PC-9 (cell line): Measurements from ENCODE around the gene STX8. TPM values are rescaled to one million over a fixed set of nuclear protein-coding genes. Genes with fewer than 3 reads are reported as not detected.

Experiments
- BruUV-seq: library from RNA; stranded (reverse); fragments of 400-500 nt; replicated peaks from 2 replicates; lab custom pipeline; 2021; lab: Mats Ljungman, UMichigan
- CTCF ChIA-PET: fragments of 300-600 bp; sonication (Branson Sonifier 250); formaldehyde crosslinking; loops from one replicate; lab custom pipeline; 2022; ENCODE audit warnings: antibody characterized with exemption; lab: Charles Lee
- POLR2A ChIA-PET: fragments of 300-600 bp; sonication (Branson Sonifier 250); formaldehyde crosslinking; loops from one replicate; lab custom pipeline; 2022; ENCODE audit warnings: antibody characterized with exemption; ENCODE audit not compliant: unreplicated experiment; lab: Charles Lee
- DNase-seq, 2 experiments: peaks; one replicate each; pipeline versions ENCODE4 v3.0.0 to v3.0.0-alpha.2; 2015 to 2022; ENCODE audit warnings: mixed read lengths in 1 of 2
- H2AFZ ChIP-seq: fragments of 200-600 bp; sonication (generic); 2 replicates; pipeline ENCODE4 v1.8.1; 2017; ENCODE audit warnings: antibody characterized with exemption
- H3F3A ChIP-seq: fragments of 200-600 bp; sonication (generic); 2 replicates; pipeline ENCODE4 v1.8.1; 2017; ENCODE audit warnings: antibody characterized with exemption, mild to moderate bottlenecking, low read depth; ENCODE audit not compliant: insufficient read depth
- H3K27ac ChIP-seq: fragments of 200-600 bp; sonication (generic); 2 replicates; pipeline ENCODE4 v1.6.1; 2016; ENCODE audit warnings: mixed run types
- H3K27me3 ChIP-seq: fragments of 200-600 bp; sonication (generic); 2 replicates; pipeline ENCODE4 v1.6.1; 2016; ENCODE audit warnings: low read depth, mixed run types; ENCODE audit not compliant: insufficient read depth
- H3K36me3 ChIP-seq: fragments of 200-600 bp; sonication (generic); 2 replicates; pipeline ENCODE4 v1.6.1; 2016; ENCODE audit warnings: low read depth, mixed run types
- H3K4me1 ChIP-seq: fragments of 200-600 bp; sonication (generic); replicated peaks from 2 replicates; pipeline ENCODE4 v1.6.1; 2016; ENCODE audit warnings: mixed run types; ENCODE audit not compliant: insufficient read depth
- H3K4me2 ChIP-seq: fragments of 200-600 bp; sonication (generic); 2 replicates; pipeline ENCODE4 v1.6.1; 2017; ENCODE audit warnings: mixed run types
- H3K4me3 ChIP-seq: fragments of 200-600 bp; sonication (generic); 2 replicates; pipeline ENCODE4 v1.6.1; 2016; ENCODE audit warnings: mixed run types
- H3K79me2 ChIP-seq: fragments of 200-600 bp; sonication (generic); 2 replicates; pipeline ENCODE4 v1.6.1; 2017; ENCODE audit warnings: low read depth, mixed run types
- H3K9me2 ChIP-seq: fragments of 200-600 bp; sonication (generic); 2 replicates; pipeline ENCODE4 v1.8.1; 2017; ENCODE audit warnings: mild to moderate bottlenecking; ENCODE audit not compliant: insufficient read depth
- H3K9me3 ChIP-seq: fragments of 200-600 bp; sonication (generic); 2 replicates; pipeline ENCODE4 v1.8.1; 2016; ENCODE audit warnings: low read depth; ENCODE audit not compliant: insufficient read depth
- H4K20me1 ChIP-seq: fragments of 200-600 bp; sonication (generic); 2 replicates; pipeline ENCODE4 v1.8.1; 2017; ENCODE audit not compliant: insufficient read depth
- CTCF ChIP-seq: fragments of 200-600 bp; sonication (generic); conservative IDR thresholded peaks from 2 replicates; pipeline ENCODE4 v1.6.1; 2017; ENCODE audit warnings: mixed run types, antibody characterized with exemption, mild to moderate bottlenecking, moderate library complexity
- EZH2 ChIP-seq: fragments of 200-600 bp; sonication (generic); IDR thresholded peaks from 2 replicates; pipeline ENCODE4 v1.8.0; 2017; ENCODE audit warnings: antibody characterized with exemption, low read depth
- intact Hi-C: fragments of 100-400 bp; cut with micrococcal nuclease; formaldehyde crosslinking; loops from one replicate; pipeline ENCODE4 v1.10.0; 2022; ENCODE audit not compliant: unreplicated experiment
- total RNA-seq: library from RNA; stranded (reverse); gene quantifications from 2 replicates; pipeline ENCODE4 v1.2.3, GENCODE V29; 2021

STX8 gene
- total RNA-seq, 1 experiment from 2014 or later: 60.6 TPM

GRCh38 chr17:9247401-9247938 lies 328.1 kb downstream of the STX8 start:
- CTCF ChIA-PET: no interaction called here
- Histone ChIP-seq H4K20me1 (no peaks in the 10 kb centered on the region), H3K9me2 (no peaks in the 10 kb centered on the region), H3K4me2 (no peak overlapping the region), H3K4me1 (no peaks in the 10 kb centered on the region), H3K9me3 (no peaks in the 10 kb centered on the region), H3F3A (no peaks in the 10 kb centered on the region), H3K27me3 (no peaks in the 10 kb centered on the region), H3K27ac (no peak overlapping the region), H3K4me3 (no peak overlapping the region), H3K79me2 (no peaks in the 10 kb centered on the region), H2AFZ (no peak overlapping the region), H3K36me3 (no peaks in the 10 kb centered on the region)
- POLR2A ChIA-PET: no interaction called here
- intact Hi-C loops: no loop called here
- no TSS peak for BruUV-seq
- DNase-seq: no peak
- TF ChIP-seq EZH2 (no peak), CTCF (no peak)

GRCh38 chr17:9244066-9245052 lies 331.3 kb downstream of the STX8 start:
- H4K20me1 ChIP-seq: no peaks in the 10 kb centered on the region
- no peaks in the 10 kb centered on the region for H3K4me1 ChIP-seq
- intact Hi-C loops: no loop called here
- no peaks in the 10 kb centered on the region for H3K36me3 ChIP-seq
- ChIA-PET POLR2A (no interaction called here), CTCF (interaction anchor here (0.7 kb wide), 1 partner anchor 281 kb away, joined by 4 read pairs; no protein-coding TSS in a partner anchor)
- no peak overlapping the region for H3K4me3 ChIP-seq
- H3K27ac ChIP-seq: no peak overlapping the region
- no TSS peak for BruUV-seq
- H3K27me3 ChIP-seq: no peaks in the 10 kb centered on the region
- TF ChIP-seq EZH2: no peak
- TF ChIP-seq CTCF: no peak
- H3K4me2 ChIP-seq: no peak overlapping the region
- H3K79me2 ChIP-seq: no peaks in the 10 kb centered on the region
- DNase-seq: no peak
- no peaks in the 10 kb centered on the region for H3F3A ChIP-seq
- no peaks in the 10 kb centered on the region for H3K9me3 ChIP-seq
- no peak overlapping the region for H2AFZ ChIP-seq
- no peaks in the 10 kb centered on the region for H3K9me2 ChIP-seq

- CTCF ChIA-PET: no interaction called here
- H3K79me2 ChIP-seq: no peaks in the 10 kb centered on the region
- no peaks in the 10 kb centered on the region for H3K9me3 ChIP-seq
- no peak overlapping the region for H3K4me2 ChIP-seq
- H3F3A ChIP-seq: no peaks in the 10 kb centered on the region
- intact Hi-C loops: no loop called here
- H3K27ac ChIP-seq: no peak overlapping the region
- no peaks in the 10 kb centered on the region for H3K9me2 ChIP-seq
- no peaks in the 10 kb centered on the region for H4K20me1 ChIP-seq
- no peak for DNase-seq
- no peaks in the 10 kb centered on the region for H3K36me3 ChIP-seq
- TF ChIP-seq CTCF: no peak
- no peak for TF ChIP-seq EZH2
- no peaks in the 10 kb centered on the region for H3K27me3 ChIP-seq
- H3K4me3 ChIP-seq: no peak overlapping the region
- no peak overlapping the region for H2AFZ ChIP-seq
- POLR2A ChIA-PET: no interaction called here
- BruUV-seq: no TSS peak
- H3K4me1 ChIP-seq: no peaks in the 10 kb centered on the region
These were observed 332.6 kb downstream of the STX8 start for GRCh38 chr17:9242983-9243382.
